ENCODE results near the gene BABAM2. TPM values are rescaled to one million over a fixed set of nuclear protein-coding genes. Genes with fewer than 3 reads are reported as not detected.

BABAM2 gene
- total and polyA plus RNA-seq, 9 of the 15 experiments (the other 6 are each of a cell fraction or from before 2014, with no cell fraction given) = 10.9 to 37.4 (median 25.6) TPM

DNA sequence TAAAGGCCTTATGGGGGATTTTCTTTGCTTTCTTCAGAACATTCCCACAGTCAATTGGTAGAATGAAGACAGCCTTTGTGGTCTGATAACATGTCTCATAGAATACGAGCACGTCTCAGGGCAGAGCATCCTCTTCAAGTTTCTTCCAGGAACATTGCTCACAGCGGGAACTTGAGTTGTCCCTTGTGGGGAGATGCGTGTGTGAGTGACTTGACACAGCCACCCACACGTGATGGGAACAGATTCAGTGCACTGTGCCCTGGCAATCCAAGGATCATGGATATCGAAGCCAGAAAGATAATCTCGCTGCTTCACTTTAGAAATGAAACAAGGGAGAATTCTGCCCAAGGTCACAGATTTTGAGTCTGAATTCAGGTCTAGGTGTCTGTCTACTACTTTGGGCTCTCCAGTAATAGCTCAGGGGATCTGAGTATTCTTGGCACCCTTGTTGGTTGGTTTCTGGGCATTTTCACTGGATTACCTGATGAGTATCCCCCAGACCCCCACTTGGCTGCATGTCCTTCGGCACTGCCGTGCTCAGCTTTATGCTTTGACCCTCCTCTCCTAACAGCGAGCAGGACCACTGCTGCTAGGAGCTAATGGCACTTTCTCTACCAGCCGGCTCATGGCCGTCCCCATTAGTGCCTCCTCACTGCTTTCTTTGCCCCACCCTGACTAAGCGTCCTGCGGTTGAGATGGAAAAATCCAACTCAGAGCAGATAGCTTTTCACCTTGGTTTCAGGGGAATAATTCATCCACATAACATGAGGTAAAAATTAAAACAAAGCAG, 426.2 kb downstream of the BABAM2 start:
- H3K27ac ChIP-seq (ENCODE audit: extremely low read depth, low read depth, low read length) = no peak overlapping the region
- H2AFZ ChIP-seq (ENCODE audit: low read depth, low read length) = no peak overlapping the region
- no peaks in the 10 kb centered on the region for H3K79me2 ChIP-seq (ENCODE audit: control insufficient read depth, insufficient read depth, low read length)
- in situ Hi-C loops (cut with MboI) (no loop called here), intact Hi-C loops (cut with micrococcal nuclease) (no loop called here)
- H3K27me3 ChIP-seq (ENCODE audit: control insufficient read depth in 2 of 2, insufficient read depth in 2 of 2, low read length in 2 of 2) = no peaks in the 10 kb centered on the region
- H3K9ac ChIP-seq (ENCODE audit: insufficient read depth in 1 of 2, low read depth in 2 of 2, low read length in 2 of 2) = no peak overlapping the region
- H4K20me1 ChIP-seq (replicated peaks; ENCODE audit: control insufficient read depth, insufficient read depth, low read length) = no peaks in the 10 kb centered on the region
- H3K9me3 ChIP-seq (replicated peaks; ENCODE audit: control insufficient read depth, insufficient read depth, low read depth, low read length) = no peaks in the 10 kb centered on the region
- no peak overlapping the region for H3K4me2 ChIP-seq (ENCODE audit: insufficient read depth, low read length)
- POLR2A ChIA-PET = interaction anchor here (0.6 to 1.0 kb wide), 2 partner anchors 16 to 314 kb away, joined by 3 read pairs; no protein-coding TSS in a partner anchor
- CTCF ChIA-PET (ENCODE audit: low intra/inter-chr PET ratio) = interaction anchor here (0.6 kb wide), 1 partner anchor 963 kb away, joined by 3 read pairs; no protein-coding TSS in a partner anchor
- DNase-seq (ENCODE audit: extremely low read depth in 1 of 4, low spot score in 3 of 4) = no peak
- no peak for FAIRE-seq
- H3K4me1 ChIP-seq (replicated peaks in 1 of 2; ENCODE audit: control insufficient read depth in 2 of 2, insufficient read depth in 2 of 2, low read length in 2 of 2) = peaks cover 3 to 5% of the 10 kb centered on the region in 2 experiments; a peak in 2 of 5 replicates
- ATAC-seq = no peak
- no peak overlapping the region for H3K4me3 ChIP-seq
- WGBS (ENCODE audit: insufficient coverage, low coverage, missing lambda C conversion rate) = 51% methylated on average over 14 of the region's 14 CpGs
- H3K9me1 ChIP-seq (ENCODE audit: control insufficient read depth, insufficient read depth, low read length) = no peaks in the 10 kb centered on the region
- no TSS peak for BruUV-seq (replicated peaks)
- no peak for TF ChIP-seq KLF16 (IDR thresholded peaks at IDR 0.05)
- TF ChIP-seq, protein P1, sequence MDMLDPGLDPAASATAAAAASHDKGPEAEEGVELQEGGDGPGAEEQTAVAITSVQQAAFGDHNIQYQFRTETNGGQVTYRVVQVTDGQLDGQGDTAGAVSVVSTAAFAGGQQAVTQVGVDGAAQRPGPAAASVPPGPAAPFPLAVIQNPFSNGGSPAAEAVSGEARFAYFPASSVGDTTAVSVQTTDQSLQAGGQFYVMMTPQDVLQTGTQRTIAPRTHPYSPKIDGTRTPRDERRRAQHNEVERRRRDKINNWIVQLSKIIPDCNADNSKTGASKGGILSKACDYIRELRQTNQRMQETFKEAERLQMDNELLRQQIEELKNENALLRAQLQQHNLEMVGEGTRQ (CRISPR knock-in tag; IDR thresholded peaks at IDR 0.05) = no peak
- TF ChIP-seq BCOR (IDR thresholded peaks at IDR 0.05) = no peak
- TF ChIP-seq, protein P2, sequence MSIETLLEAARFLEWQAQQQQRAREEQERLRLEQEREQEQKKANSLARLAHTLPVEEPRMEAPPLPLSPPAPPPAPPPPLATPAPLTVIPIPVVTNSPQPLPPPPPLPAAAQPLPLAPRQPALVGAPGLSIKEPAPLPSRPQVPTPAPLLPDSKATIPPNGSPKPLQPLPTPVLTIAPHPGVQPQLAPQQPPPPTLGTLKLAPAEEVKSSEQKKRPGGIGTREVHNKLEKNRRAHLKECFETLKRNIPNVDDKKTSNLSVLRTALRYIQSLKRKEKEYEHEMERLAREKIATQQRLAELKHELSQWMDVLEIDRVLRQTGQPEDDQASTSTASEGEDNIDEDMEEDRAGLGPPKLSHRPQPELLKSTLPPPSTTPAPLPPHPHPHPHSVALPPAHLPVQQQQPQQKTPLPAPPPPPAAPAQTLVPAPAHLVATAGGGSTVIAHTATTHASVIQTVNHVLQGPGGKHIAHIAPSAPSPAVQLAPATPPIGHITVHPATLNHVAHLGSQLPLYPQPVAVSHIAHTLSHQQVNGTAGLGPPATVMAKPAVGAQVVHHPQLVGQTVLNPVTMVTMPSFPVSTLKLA (conservative IDR thresholded peaks at IDR 0.05) = no peak
- no peak for TF ChIP-seq CCNT2 (IDR thresholded peaks at IDR 0.05; ENCODE audit: borderline replicate concordance, extremely low read depth, insufficient read length, low read depth, low read length)
- no peak for TF ChIP-seq ZNF830 (CRISPR knock-in tag; IDR thresholded peaks at IDR 0.05)
- TF ChIP-seq GTF2A2 (tag; IDR thresholded peaks at IDR 0.05) = no peak
- TF ChIP-seq POLR2G (IDR thresholded peaks at IDR 0.05; ENCODE audit: low read depth, low read length) = no peak
- TF ChIP-seq, protein P3, sequence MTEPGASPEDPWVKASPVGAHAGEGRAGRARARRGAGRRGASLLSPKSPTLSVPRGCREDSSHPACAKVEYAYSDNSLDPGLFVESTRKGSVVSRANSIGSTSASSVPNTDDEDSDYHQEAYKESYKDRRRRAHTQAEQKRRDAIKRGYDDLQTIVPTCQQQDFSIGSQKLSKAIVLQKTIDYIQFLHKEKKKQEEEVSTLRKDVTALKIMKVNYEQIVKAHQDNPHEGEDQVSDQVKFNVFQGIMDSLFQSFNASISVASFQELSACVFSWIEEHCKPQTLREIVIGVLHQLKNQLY (CRISPR knock-in tag; conservative IDR thresholded peaks at IDR 0.05) = no peak
- no peak for TF ChIP-seq U2AF2 (optimal IDR thresholded peaks at IDR 0.05; ENCODE audit: low read depth, low read length)
- no peaks in the 10 kb centered on the region for H3K36me3 ChIP-seq (ENCODE audit: control insufficient read depth, insufficient read depth, low read length)
